Sigmoid colon (tissue), 7 donors: ENCODE measurements around the gene ABHD17C. TPM values are rescaled to one million over a fixed set of nuclear protein-coding genes. Genes with fewer than 3 reads are reported as not detected.
"Not testable (repeated sequence)": the region's sequence is repeated elsewhere in the genome, so short reads cannot be mapped to it uniquely, and the experiment has no call there.

ENCODE experiments used
- DNase-seq: peaks from one replicate; pipeline ENCODE4 v3.0.0-alpha.2; 2019
- H3K27ac ChIP-seq, 4 donors: fragments of 200-600 bp; sonication (generic); one replicate each; pipeline ENCODE4 v1.5.1; 2016 to 2019; ENCODE audit warnings: mild to moderate bottlenecking in 1 of 4
- H3K27me3 ChIP-seq, 3 donors: fragments of 200-600 bp; sonication (generic); one replicate each; pipeline ENCODE4 v1.5.1; 2019; ENCODE audit warnings: mild to moderate bottlenecking in 1 of 3
- H3K36me3 ChIP-seq, 4 donors: fragments of 200-600 bp; sonication (generic); one replicate each; pipeline ENCODE4 v1.5.1; 2016 to 2019
- H3K4me1 ChIP-seq, 4 donors: fragments of 200-600 bp; sonication (generic); one replicate each; pipeline ENCODE4 v1.5.1; 2017 to 2019
- H3K4me3 ChIP-seq, 4 donors: fragments of 200-600 bp; sonication (generic); one replicate each; pipeline ENCODE4 v1.5.1; 2017 to 2019; ENCODE audit warnings: mild to moderate bottlenecking in 2 of 4, moderate library complexity in 1 of 4
- H3K9me3 ChIP-seq, 4 donors: fragments of 200-600 bp in 3 of 4; sonication (generic) in 3 of 4; one replicate each; pipeline versions ENCODE4 v1.5.1 to v1.6.1; 2013 to 2019
- EP300 ChIP-seq, 4 donors: sonication (generic); formaldehyde crosslinking; IDR thresholded peaks; one replicate each; pipeline ENCODE4 v1.6.1; 2017; ENCODE audit warnings: antibody characterized with exemption in 4 of 4
- POLR2A ChIP-seq, 2 donors: fragments of 450-650 bp; IDR thresholded peaks; one replicate each; pipeline ENCODE4 v1.6.1; 2016; ENCODE audit warnings: antibody characterized with exemption in 2 of 2, mild to moderate bottlenecking in 2 of 2, moderate library complexity in 2 of 2
- POLR2AphosphoS5 ChIP-seq, 4 donors: sonication (generic); formaldehyde crosslinking; IDR thresholded peaks; one replicate each; pipeline ENCODE4 v1.6.1; 2017; ENCODE audit warnings: antibody characterized with exemption in 4 of 4
- WGBS, 2 donors: extraction: QIAGEN DNeasy Blood & Tissue Kit; methylation state at CpG; one replicate each; pipeline ENCODE4 v1.1.7; 2013; 5-methylcytosine and 5-hydroxymethylcytosine counted together
- intact Hi-C: fragments of 100-400 bp; cut with DNase I; formaldehyde crosslinking; loops from one replicate; pipeline ENCODE4 v1.15.1; 2023
- polyA plus RNA-seq, 3 donors: library from polyadenylated mRNA; stranded (reverse); fragments of 200-250 nt; gene quantifications; one replicate each; pipeline ENCODE4 v1.2.3, GENCODE V29; 2013
- total RNA-seq, 4 donors: library from RNA; depleted of rRNA; stranded (reverse); fragments of >200 nt; gene quantifications; one replicate each; pipeline ENCODE4 v1.1.0, GENCODE V29; 2016
- TF ChIP-seq, protein P1 (sequence below), 4 experiments: fragments of 450-650 bp in 3 of 4; fragments of 200-600 bp in 1 of 4; IDR thresholded peaks; one replicate each; pipeline ENCODE4 v1.5.1; 2016 to 2019; ENCODE audit warnings: antibody characterized with exemption in 4 of 4, mild to moderate bottlenecking in 3 of 4, moderate library complexity in 2 of 4
- donor health status: healthy with polysubstance abuse.
- donor health status: Bipolar disorder and iron deficiency.
- donor health status: healthy.

The ABHD17C gene
- total and polyA plus RNA-seq, 7 donors: 2.0 to 174 (median 4.2) TPM

DNA sequence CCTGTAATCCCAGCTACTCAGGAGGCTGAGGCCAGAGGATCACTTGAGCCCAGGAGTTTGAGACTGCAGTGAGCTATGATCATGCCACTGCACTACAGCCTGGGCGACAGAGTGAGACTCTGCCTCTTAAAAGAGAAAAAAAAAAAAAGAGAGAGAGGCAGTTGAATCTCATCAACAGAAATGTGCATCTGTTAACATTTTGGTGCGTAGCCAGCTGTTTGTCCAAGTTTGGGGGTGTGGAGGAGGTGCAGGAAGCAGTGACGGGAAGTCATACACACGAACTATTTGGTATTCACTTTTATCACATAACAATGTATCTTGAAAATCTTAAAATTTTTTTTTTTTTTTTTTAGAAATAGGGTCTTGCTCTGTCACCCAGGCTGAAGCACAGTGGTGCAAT, 65.8 kb downstream of the ABHD17C start:
- H3K4me3 ChIP-seq: no peak overlapping the region
- WGBS, 2 donors: 31 to 62% methylated on average over 4 of the region's 4 CpGs
- intact Hi-C loops: no loop called here

DNA sequence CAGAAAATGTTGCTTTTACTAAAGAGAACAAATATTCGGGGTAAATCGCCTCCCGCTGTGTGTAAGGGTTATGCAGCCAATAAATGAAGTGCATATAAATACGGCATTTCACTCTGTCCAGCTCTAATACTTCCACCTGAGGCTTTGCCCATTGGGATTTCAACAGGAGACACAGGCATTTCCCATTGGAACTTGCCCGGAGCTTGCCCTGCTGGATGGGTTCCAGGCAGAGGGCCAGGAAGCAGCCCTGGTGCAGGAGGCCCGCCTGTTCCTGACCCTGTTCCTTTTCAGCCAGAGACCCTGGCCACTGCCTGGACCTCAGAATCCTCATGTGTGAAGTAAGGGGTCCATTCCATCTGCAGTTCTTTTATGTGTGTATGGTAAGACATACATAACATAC, 66.6 kb downstream of the ABHD17C start:
- intact Hi-C loops: no loop called here
- TF ChIP-seq, protein P1, sequence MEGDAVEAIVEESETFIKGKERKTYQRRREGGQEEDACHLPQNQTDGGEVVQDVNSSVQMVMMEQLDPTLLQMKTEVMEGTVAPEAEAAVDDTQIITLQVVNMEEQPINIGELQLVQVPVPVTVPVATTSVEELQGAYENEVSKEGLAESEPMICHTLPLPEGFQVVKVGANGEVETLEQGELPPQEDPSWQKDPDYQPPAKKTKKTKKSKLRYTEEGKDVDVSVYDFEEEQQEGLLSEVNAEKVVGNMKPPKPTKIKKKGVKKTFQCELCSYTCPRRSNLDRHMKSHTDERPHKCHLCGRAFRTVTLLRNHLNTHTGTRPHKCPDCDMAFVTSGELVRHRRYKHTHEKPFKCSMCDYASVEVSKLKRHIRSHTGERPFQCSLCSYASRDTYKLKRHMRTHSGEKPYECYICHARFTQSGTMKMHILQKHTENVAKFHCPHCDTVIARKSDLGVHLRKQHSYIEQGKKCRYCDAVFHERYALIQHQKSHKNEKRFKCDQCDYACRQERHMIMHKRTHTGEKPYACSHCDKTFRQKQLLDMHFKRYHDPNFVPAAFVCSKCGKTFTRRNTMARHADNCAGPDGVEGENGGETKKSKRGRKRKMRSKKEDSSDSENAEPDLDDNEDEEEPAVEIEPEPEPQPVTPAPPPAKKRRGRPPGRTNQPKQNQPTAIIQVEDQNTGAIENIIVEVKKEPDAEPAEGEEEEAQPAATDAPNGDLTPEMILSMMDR (IDR thresholded peaks at IDR 0.05): no peak
- TF ChIP-seq POLR2A (IDR thresholded peaks at IDR 0.05) (no peak), POLR2AphosphoS5 (IDR thresholded peaks at IDR 0.05) (no peak), EP300 (IDR thresholded peaks at IDR 0.05) (no peak)
- Histone ChIP-seq H3K9me3 (no peaks in the 10 kb centered on the region), H3K36me3 (no peaks in the 10 kb centered on the region), H3K27ac (no peak overlapping the region), H3K4me1 (no peaks in the 10 kb centered on the region), H3K27me3 (no peaks in the 10 kb centered on the region), H3K4me3 (no peak overlapping the region)
- DNase-seq: no peak
- 91 to 95% methylated on average over 6 of the region's 6 CpGs for WGBS, 2 donors

More for the DNA sequence above, 65.8 kb downstream of the ABHD17C start:
- TF ChIP-seq POLR2A (IDR thresholded peaks at IDR 0.05) (no peak), EP300 (IDR thresholded peaks at IDR 0.05) (no peak), POLR2AphosphoS5 (IDR thresholded peaks at IDR 0.05) (no peak)
- TF ChIP-seq, protein P1 (IDR thresholded peaks at IDR 0.05): no peak
- H3K36me3 ChIP-seq: peaks cover 0 to 2% (median 0%) of the 10 kb centered on the region in 4 donors
- DNase-seq: no peak
- H3K27me3 ChIP-seq: no peaks in the 10 kb centered on the region
- H3K4me1 ChIP-seq: no peaks in the 10 kb centered on the region
- no peaks in the 10 kb centered on the region for H3K9me3 ChIP-seq
- H3K27ac ChIP-seq: no peak overlapping the region

DNA sequence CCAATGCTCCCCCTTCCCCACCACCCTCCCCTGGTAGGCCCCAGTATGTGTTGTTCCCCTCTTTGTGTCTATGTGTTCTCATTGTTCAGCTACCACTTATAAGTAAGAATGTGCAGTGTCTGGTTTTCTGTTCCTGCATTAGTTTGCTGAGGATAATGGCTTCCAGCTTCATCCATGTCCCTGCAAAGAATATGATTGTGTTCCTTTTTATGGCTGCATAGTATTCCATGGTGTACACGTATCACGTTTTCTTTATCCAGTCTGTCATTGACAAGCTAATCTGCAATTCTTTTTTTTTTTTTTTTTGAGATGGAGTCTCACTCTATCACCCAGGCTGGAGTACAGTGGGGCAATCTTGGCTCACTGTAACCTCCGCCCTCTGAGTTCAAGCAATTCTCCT, 68.1 kb downstream of the ABHD17C start:
- intact Hi-C loops, H3K4me3 ChIP-seq, H3K9me3 ChIP-seq, H3K27me3 ChIP-seq, H3K27ac ChIP-seq, H3K4me1 ChIP-seq, H3K36me3 ChIP-seq, DNase-seq: not testable (repeated sequence)
- 96 to 100% methylated on average over 3 of the region's 3 CpGs for whole genome bisulfite sequencing, 2 donors

DNA sequence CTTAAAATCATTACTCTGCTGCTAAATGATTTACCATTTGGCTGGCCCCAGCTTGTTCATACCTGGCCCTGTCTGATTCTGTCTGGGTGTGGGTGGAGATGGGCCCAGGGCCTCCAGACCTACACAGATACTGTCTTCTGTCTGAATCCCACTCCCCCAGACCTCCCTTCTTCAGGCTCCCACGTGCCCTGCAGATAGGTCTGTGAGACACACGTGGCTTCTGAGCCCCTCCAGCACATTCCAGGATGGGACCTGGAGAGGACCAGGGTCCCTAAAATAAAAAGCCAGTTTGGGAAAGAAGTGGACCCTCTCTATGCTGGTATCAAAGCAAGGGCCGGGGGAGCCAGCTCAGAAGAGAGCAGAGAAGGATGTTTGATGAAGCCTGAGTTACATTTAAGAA, 69.4 kb downstream of the ABHD17C start:
- Histone ChIP-seq H3K4me1 (no peaks in the 10 kb centered on the region), H3K9me3 (no peaks in the 10 kb centered on the region), H3K27ac (no peak overlapping the region), H3K27me3 (no peaks in the 10 kb centered on the region), H3K36me3 (no peaks in the 10 kb centered on the region), H3K4me3 (no peak overlapping the region)
- DNase-seq: no peak
- TF ChIP-seq POLR2A (IDR thresholded peaks at IDR 0.05) (no peak), EP300 (IDR thresholded peaks at IDR 0.05) (no peak)
- TF ChIP-seq, protein P1 (IDR thresholded peaks at IDR 0.05): no peak
- WGBS, 2 donors: 81 to 85% methylated on average over 3 of the region's 3 CpGs
- intact Hi-C loops: no loop called here

DNA sequence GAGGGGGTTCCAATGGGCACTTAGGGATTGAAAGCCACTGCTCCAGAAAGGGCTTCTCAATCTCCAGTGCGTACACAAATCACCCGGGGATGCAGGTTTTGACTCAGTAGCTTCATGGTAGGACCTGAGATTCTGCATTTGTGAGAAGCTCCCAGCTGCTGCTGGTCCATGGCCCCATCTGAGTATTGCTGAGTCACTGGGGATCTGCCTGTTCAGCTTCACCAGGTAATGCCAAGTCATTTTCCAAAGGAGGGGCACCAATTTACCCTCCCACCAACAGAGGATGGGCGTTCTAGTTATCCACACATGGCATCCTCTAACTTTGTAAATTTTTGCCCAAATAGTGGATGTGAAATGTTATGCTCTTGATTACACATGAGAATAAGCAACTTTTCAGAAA, 71.2 kb downstream of the ABHD17C start:
- no peaks in the 10 kb centered on the region for H3K27me3 ChIP-seq
- no peaks in the 10 kb centered on the region for H3K4me1 ChIP-seq
- H3K27ac ChIP-seq: no peak overlapping the region
- H3K4me3 ChIP-seq: no peak overlapping the region
- no peak for DNase-seq
- no peak for TF ChIP-seq POLR2A (IDR thresholded peaks at IDR 0.05)
- no peaks in the 10 kb centered on the region for H3K9me3 ChIP-seq
- H3K36me3 ChIP-seq: no peaks in the 10 kb centered on the region
- 93 to 94% methylated on average over 3 of the region's 3 CpGs for WGBS, 2 donors
- intact Hi-C loops: no loop called here

DNA sequence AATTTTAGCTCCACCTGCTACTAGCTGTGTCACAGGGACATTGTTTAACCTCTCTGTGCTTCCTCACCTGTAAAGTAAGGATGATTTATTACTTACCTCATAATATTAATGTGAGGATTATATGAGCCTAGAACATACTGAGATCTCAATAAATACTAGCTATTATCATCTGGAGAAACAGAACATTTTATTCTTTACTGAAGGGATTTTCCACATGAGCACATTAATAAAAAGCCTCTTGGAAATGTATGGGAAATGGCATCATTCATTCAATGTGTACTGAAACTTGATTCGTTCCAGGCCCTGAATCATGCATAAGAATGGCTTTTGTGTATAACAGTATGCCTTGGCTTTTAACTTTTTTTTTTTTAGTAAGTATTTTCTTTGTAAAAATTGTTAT, 73.0 kb downstream of the ABHD17C start:
- WGBS, 2 donors: 88 to 90% methylated on average over 1 of the region's 1 CpG

More for the DNA sequence above, 73.0 kb downstream of the ABHD17C start:
- no peak for DNase-seq
- H3K9me3 ChIP-seq: no peaks in the 10 kb centered on the region
- no peak overlapping the region for H3K27ac ChIP-seq
- H3K4me1 ChIP-seq: no peaks in the 10 kb centered on the region
- no peaks in the 10 kb centered on the region for H3K36me3 ChIP-seq
- H3K4me3 ChIP-seq: no peak overlapping the region
- no peaks in the 10 kb centered on the region for H3K27me3 ChIP-seq
- TF ChIP-seq, protein P1 (IDR thresholded peaks at IDR 0.05): no peak
- TF ChIP-seq POLR2AphosphoS5 (IDR thresholded peaks at IDR 0.05): no peak
- no peak for TF ChIP-seq POLR2A (IDR thresholded peaks at IDR 0.05)
- TF ChIP-seq EP300 (IDR thresholded peaks at IDR 0.05): no peak
- intact Hi-C loops: no loop called here
